WERI-Rb-1 (cell line): Measurements from ENCODE around the gene CD52.

Source experiments
- DNase-seq: peaks from one replicate; pipeline ENCODE4 v3.0.0-alpha.2; 2020
- H3K27ac ChIP-seq: fragments of 250-450 bp; sonication (Bioruptor Pico); 2 replicates; pipeline ENCODE4 v1.5.1; 2020; ENCODE audit warnings: mild to moderate bottlenecking, moderate library complexity
- H3K27me3 ChIP-seq: fragments of 250-450 bp; sonication (Bioruptor Pico); 2 replicates; pipeline ENCODE4 v1.5.1; 2021; ENCODE audit warnings: mild to moderate bottlenecking, low read depth, moderate library complexity; ENCODE audit not compliant: insufficient read depth, severe bottlenecking
- H3K36me3 ChIP-seq: fragments of 250-450 bp; sonication (Bioruptor Pico); 2 replicates; pipeline ENCODE4 v1.5.1; 2020; ENCODE audit warnings: mild to moderate bottlenecking, moderate library complexity
- H3K4me3 ChIP-seq: 2 replicates; pipeline ENCODE4 v1.5.1; 2011; ENCODE audit warnings: low read depth, mild to moderate bottlenecking, control low read depth, low read length
- H3K9me3 ChIP-seq: fragments of 250-450 bp; sonication (Bioruptor Pico); 2 replicates; pipeline ENCODE4 v1.5.1; 2021; ENCODE audit warnings: mild to moderate bottlenecking, moderate library complexity; ENCODE audit not compliant: severe bottlenecking
- CTCF ChIP-seq: IDR thresholded peaks from 2 replicates; pipeline ENCODE4 v1.5.1; 2011; ENCODE audit warnings: low read depth, mild to moderate bottlenecking, control low read depth, inconsistent platforms, low read length

Gene CD52

GRCh38 chr1:26352338-26352679 is 34.6 kb downstream of the CD52 start:
- no peak overlapping the region for H3K27ac ChIP-seq
- H3K9me3 ChIP-seq, result no peaks in the 10 kb centered on the region
- H3K27me3 ChIP-seq, result no peaks in the 10 kb centered on the region
- no peak for DNase-seq
- no peaks in the 10 kb centered on the region for H3K36me3 ChIP-seq
- no peak for TF ChIP-seq CTCF
- H3K4me3 ChIP-seq, result no peak overlapping the region

- no peaks in the 10 kb centered on the region for H3K27me3 ChIP-seq
These were observed 35.6 kb downstream of the CD52 start for GRCh38 chr1:26353210-26353859.

GRCh38 chr1:26353976-26354820 is 36.4 kb downstream of the CD52 start, which contains the start of gene CRYBG2:
TSS of gene CRYBG2 (minus strand) at chr1:26354130. CDS start at chr1:26346657, 7,473 bp downstream.
- Histone ChIP-seq H3K27me3 (no peaks in the 10 kb centered on the region), H3K9me3 (no peaks in the 10 kb centered on the region), H3K4me3 (no peak within 1 kb of the TSS), H3K27ac (no peak within 1 kb of the TSS), H3K36me3 (no peaks in the 10 kb centered on the region)
- TF ChIP-seq CTCF, result no peak
- DNase-seq, result no peak

More at GRCh38 chr1:26353210-26353859, 35.6 kb downstream of the CD52 start:
- no peak for TF ChIP-seq CTCF
- no peak for DNase-seq
- no peak overlapping the region for H3K4me3 ChIP-seq
- H3K27ac ChIP-seq, result no peak overlapping the region
- no peaks in the 10 kb centered on the region for H3K36me3 ChIP-seq
- H3K9me3 ChIP-seq, result no peaks in the 10 kb centered on the region

GRCh38 chr1:26354972-26355371 is 37.2 kb downstream of the CD52 start:
- DNase-seq, result no peak
- Histone ChIP-seq H3K27me3 (no peaks in the 10 kb centered on the region), H3K27ac (no peak overlapping the region), H3K4me3 (no peak overlapping the region), H3K36me3 (no peaks in the 10 kb centered on the region), H3K9me3 (no peaks in the 10 kb centered on the region)
- TF ChIP-seq CTCF, result no peak

GRCh38 chr1:26356106-26356505 is 38.3 kb downstream of the CD52 start:
- no peaks in the 10 kb centered on the region for H3K9me3 ChIP-seq
- no peaks in the 10 kb centered on the region for H3K36me3 ChIP-seq
- H3K27ac ChIP-seq, result no peak overlapping the region
- no peak for TF ChIP-seq CTCF
- H3K4me3 ChIP-seq, result no peak overlapping the region
- no peaks in the 10 kb centered on the region for H3K27me3 ChIP-seq
- DNase-seq, result no peak
